ENCODE results near the gene IL3RA. TPM values are rescaled to one million over a fixed set of nuclear protein-coding genes. Genes with fewer than 3 reads are reported as not detected.

Gene IL3RA
- total RNA-seq, 1 donor from 2014 or later, result 3.1 TPM

DNA sequence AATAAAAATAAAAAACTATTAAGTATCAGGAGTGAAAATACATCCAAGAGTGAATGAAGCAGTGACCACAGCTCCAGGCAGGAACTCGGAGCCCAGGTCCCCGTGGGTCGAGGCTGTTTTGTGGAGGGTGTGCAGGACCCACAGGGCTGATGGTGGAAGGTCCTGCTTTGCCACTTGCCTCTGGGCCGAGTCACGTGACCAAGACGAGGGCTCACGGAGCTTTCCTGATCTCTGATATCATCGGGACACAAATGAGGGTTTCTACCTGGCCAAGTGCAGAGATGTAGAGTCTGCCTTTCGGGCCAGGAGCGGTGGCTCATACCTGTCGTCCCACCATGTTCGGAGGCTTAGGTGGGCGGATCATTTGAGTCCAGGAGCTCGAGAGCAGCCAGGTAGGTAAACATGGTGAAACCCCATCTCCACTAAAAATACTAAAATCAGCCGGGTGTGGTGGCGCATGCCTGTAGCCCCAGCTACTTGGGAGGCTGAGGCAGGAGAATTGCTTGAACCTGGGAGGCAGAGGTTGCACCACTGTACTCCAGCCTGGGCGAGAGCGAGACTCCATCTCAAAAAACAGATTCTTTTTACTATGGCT lies 48.2 kb downstream of the IL3RA start:
- H3K4me1 Mint-ChIP-seq, result peaks cover 14% of the 10 kb centered on the region
- no peaks in the 10 kb centered on the region for H3K9me3 Mint-ChIP-seq
- no peaks in the 10 kb centered on the region for H3K27me3 Mint-ChIP-seq
- no peak overlapping the region for H3K4me3 Mint-ChIP-seq
- peaks cover 79% of the 10 kb centered on the region for H3K36me3 Mint-ChIP-seq (ENCODE audit: low read depth)
- peak; percentile 57 for DNase-seq
- no peak overlapping the region for H3K27ac Mint-ChIP-seq
- intact Hi-C loops (cut with micrococcal nuclease), result no loop called here

DNA sequence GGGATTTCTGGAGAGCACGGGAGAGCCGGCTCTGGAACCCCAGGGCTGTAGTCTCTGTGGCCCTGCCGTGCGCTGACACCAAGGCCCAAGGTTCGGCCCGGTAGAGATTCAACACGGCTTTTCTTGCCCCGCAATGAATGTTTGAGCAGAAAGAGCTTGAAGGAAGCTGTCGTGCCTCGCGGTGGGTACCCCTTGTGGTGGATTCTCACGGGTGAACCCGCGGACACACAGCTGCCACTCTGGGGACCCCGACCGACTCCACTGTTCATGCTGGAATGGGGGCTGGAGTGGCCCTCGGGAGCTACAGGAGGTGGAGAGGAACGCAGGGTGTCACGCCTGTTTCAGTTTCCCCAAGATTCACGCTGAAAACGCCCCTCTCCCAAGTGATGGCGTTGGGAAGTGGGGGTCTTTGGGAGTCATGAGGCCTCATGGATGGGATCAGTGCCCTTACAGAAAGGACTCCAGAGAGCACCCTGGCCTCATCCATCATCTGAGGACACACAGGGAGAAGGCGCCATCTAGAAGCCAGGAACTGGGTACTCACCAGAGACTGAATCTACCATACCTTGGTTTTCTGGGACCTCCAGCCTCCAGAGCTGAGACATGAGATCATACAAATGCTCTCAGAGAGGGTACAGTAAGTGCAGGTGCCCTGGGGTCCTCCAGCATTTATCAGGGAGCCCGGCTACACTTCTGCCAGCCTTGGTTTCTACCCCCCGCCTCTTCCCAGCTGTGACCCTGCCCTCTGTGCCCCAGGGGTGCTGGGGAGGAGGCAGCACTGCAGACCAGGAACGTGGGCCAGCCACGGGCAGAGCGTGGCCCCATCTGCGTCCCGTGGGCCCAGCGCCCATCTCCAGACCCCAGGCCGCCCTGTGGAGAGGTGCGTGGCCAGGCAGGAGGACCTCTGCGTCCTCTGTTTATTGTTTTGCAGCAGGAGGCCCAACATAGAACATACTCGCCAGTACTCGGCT lies 49.0 kb downstream of the IL3RA start:
- DNase-seq, result peak; percentile 57
- Mint-ChIP-seq H3K27ac (no peak overlapping the region), H3K4me1 (peaks cover 12% of the 10 kb centered on the region), H3K4me3 (no peak overlapping the region), H3K9me3 (no peaks in the 10 kb centered on the region), H3K36me3 (ENCODE audit: low read depth) (peaks cover 84% of the 10 kb centered on the region), H3K27me3 (no peaks in the 10 kb centered on the region)
- intact Hi-C loops (cut with micrococcal nuclease), result no loop called here

DNA sequence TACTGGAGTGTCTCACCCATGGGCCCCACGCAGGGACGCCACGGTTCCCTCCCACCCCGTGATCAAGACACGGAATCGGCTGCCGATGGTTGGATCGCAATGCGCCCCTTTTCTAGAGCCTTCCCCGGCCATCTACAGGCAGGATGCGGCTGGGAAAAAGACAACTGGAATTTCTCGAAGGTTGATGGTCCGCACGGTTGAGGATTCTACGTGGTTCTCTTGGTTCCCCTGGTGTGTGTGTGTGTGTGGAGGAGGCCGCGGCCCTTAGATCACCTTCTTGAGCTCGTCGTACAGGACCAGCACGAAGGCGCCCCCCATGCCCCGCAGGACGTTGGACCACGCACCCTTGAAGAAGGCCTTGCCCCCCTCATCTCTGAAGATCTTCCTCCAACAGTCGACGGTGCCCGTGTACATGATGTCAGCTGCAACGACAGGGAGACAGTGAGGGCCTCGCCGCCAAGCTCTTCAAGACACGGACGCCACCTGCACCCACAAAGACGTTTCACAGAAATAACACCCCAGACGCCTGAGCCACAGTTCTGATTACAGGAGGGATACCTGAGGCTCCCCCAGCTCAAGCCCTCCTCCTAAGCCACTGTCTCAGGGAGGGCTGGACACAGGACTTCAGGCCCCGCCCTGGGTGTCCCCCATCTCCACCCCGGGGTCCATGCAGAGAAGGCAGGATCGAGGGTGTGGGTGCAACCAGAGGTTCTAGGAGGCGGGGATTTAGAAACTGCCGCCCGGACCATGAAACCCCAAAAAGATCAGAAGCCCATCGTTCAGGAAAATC lies 49.9 kb downstream of the IL3RA start:
- no peak overlapping the region for H3K27ac Mint-ChIP-seq
- H3K9me3 Mint-ChIP-seq, result no peaks in the 10 kb centered on the region
- peaks cover 90% of the 10 kb centered on the region for H3K36me3 Mint-ChIP-seq (ENCODE audit: low read depth)
- intact Hi-C loops (cut with micrococcal nuclease), result no loop called here
- no peak overlapping the region for H3K4me3 Mint-ChIP-seq
- peaks cover 16% of the 10 kb centered on the region for H3K4me1 Mint-ChIP-seq
- DNase-seq, result peak; percentile 59
- H3K27me3 Mint-ChIP-seq, result no peaks in the 10 kb centered on the region

DNA sequence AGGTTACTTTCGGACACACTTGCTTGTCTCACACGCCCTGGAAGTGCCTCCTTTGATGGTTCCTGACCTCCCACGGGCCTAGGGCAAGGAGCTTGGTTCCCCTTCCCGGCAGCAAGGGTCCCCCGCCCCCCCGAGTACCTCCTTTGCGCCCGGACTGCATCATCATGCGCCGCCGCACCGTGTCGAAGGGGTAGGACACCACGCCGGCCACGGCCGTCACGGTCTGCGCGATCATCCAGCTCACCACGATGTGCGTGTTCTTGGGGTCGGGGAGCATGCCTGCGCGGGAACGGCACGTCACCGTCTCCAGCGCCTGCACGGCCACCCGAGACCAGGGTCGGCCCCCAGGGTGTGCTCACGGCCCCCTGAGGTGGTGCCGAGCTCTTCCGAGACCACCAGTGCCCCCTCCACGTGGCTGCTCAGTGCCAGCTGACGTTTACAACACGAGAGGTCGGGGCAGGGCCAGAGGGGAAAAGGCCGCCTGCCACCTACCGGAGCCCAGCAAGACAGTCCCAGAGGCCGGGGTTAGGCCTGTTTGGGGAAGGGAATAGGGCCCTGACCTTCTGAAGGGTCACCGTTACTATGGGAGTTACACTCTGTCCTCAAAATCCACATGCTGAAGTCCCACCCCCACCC lies 50.7 kb downstream of the IL3RA start:
- Mint-ChIP-seq H3K27ac (no peak overlapping the region), H3K4me3 (peak overlapping the region; percentile 55)

DNA sequence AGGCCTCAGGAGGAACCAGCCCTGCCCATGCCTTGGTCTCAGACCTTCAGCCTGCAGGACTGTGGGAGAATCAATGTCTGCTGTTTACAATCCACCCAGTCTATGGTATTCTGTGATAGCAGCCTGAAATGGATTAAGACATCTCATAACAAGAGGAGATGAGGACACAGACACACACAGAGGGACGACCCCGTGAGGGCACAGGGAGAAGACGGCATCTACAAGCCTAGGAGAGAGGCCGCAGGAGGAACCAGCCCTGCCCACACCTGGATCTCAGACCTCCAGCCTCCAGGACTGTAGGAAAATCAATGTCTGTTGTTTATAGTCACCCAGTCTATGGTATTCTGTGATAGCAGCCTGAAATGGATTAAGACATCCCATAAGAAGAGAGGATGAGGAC lies 52.1 kb downstream of the IL3RA start:
- no peaks in the 10 kb centered on the region for H3K27me3 Mint-ChIP-seq
- H3K36me3 Mint-ChIP-seq (ENCODE audit: low read depth), result peaks cover 74% of the 10 kb centered on the region
- intact Hi-C loops (cut with micrococcal nuclease), result no loop called here
- peaks cover 21% of the 10 kb centered on the region for H3K4me1 Mint-ChIP-seq
- DNase-seq, result no peak
- H3K27ac Mint-ChIP-seq, result no peak overlapping the region
- peak overlapping the region; percentile 55 for H3K4me3 Mint-ChIP-seq
- no peaks in the 10 kb centered on the region for H3K9me3 Mint-ChIP-seq

More for the DNA sequence above, 50.7 kb downstream of the IL3RA start:
- peak; percentile 55 for DNase-seq
- Mint-ChIP-seq H3K36me3 (ENCODE audit: low read depth) (peaks cover 85% of the 10 kb centered on the region), H3K4me1 (peaks cover 16% of the 10 kb centered on the region), H3K9me3 (no peaks in the 10 kb centered on the region), H3K27me3 (no peaks in the 10 kb centered on the region)
- intact Hi-C loops (cut with micrococcal nuclease), result no loop called here

DNA sequence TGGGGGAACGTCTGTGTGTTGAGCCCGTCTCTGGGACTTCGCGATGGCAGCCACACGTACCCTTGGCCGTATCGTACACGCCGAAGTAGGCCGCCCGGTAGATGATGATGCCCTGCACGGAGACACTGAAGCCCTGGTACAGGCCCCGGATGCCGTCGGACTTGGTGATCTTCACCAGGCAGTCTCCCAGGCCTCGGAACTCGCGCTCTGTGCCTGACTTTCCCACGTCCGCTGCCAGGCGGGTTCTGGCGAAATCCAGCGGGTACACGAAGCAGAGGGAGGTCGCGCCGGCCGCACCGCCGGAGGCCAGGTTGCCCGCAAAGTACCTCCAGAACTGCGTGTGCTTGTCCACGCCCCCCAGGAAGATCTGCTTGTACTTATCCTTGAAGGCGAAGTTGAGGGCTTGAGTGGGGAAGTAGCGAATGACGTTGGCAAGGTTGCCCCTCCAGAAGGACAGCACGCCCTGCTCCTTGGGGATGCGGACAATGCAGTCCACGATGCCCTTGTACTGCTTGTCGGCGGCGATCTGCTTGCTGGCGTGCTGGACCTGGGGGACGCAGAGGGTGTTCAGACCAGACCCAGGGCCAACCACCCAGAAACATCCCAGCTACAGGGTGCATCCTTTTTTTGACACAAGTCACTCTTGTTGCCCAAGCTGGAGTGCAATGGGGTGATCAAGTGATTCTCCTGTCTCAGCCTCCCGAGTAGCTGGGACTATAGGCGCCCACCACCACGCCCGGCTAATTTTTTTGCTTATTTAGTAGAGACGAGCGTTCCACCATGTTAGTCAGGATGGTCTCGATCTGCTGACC lies 52.8 kb downstream of the IL3RA start:
- Mint-ChIP-seq H3K27ac (peak overlapping the region; percentile 34), H3K9me3 (no peaks in the 10 kb centered on the region), H3K27me3 (no peaks in the 10 kb centered on the region), H3K4me3 (peak overlapping the region; percentile 55), H3K4me1 (peaks cover 24% of the 10 kb centered on the region), H3K36me3 (ENCODE audit: low read depth) (peaks cover 75% of the 10 kb centered on the region)
- intact Hi-C loops (cut with micrococcal nuclease), result no loop called here
- no peak for DNase-seq

DNA sequence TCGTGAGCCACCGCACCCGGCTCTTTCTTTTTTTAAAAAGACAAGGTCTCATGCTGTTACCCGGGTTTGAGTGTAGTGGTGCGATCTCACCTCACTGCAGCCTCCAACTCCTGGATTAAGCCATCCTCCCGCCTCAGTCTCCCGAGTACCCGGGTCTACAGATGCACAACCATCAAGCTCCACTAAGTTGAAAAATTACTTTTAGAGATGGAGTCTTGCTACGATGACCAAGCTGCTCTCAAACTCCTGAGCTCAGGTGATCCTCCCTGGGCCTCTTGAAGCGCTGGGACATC lies 53.4 kb downstream of the IL3RA start:
- Mint-ChIP-seq H3K27me3 (no peaks in the 10 kb centered on the region), H3K9me3 (no peaks in the 10 kb centered on the region), H3K36me3 (ENCODE audit: low read depth) (peaks cover 71% of the 10 kb centered on the region), H3K4me1 (peaks cover 28% of the 10 kb centered on the region), H3K4me3 (peak overlapping the region; percentile 97), H3K27ac (no peak overlapping the region)
- intact Hi-C loops (cut with micrococcal nuclease), result loop anchor here (5.0 to 10.0 kb wide), 2 partner anchors 145 to 1073 kb away; partner anchors contain the start of genes GTPBP6 and P2RY8
- DNase-seq, result no peak

DNA sequence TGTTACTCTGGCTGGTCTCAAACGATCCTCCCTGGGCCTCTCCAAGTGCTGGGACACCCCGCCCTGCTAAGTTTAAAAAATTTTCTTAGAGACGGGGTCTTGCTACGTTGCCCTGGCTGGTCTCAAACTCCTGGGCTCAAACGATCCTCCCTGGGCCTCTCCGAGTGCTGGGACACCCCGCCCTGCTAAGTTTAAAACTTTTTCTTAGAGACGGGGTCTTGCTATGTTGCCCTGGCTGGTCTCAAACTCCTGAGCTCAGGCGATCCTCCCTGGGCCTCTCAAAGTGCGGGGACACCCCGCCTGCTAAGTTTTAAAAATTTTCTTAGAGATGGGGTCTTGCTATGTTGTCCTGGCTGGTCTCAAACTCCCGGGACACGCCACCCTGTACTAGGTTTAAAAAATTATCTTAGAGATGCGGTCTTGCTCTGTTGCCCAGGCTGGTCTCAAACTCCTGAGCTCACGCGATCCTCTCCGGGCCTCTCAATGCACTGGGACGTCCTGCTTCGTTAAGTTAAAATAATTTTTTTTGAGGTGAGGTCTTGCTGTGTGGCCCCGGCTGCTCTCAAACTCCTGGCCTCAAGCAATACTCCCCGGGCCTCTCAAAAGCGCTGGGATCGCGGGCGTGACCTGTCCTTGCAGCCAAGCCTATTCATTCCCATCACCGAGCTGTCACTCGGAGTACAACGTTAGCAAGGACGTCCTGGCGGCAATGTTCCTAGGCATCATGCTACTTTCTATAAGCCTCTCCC lies 54.2 kb downstream of the IL3RA start:
- peak overlapping the region; percentile 98 for H3K27ac Mint-ChIP-seq
- intact Hi-C loops (cut with micrococcal nuclease), result loop anchor here (5.0 to 10.0 kb wide), 2 partner anchors 144 to 1073 kb away; partner anchors contain the start of genes GTPBP6 and P2RY8
- H3K27me3 Mint-ChIP-seq, result no peaks in the 10 kb centered on the region
- H3K9me3 Mint-ChIP-seq, result peaks cover 5% of the 10 kb centered on the region
- peak overlapping the region; percentile 97 for H3K4me3 Mint-ChIP-seq
- H3K36me3 Mint-ChIP-seq (ENCODE audit: low read depth), result peaks cover 69% of the 10 kb centered on the region
- DNase-seq, result no peak
- H3K4me1 Mint-ChIP-seq, result peaks cover 34% of the 10 kb centered on the region

DNA sequence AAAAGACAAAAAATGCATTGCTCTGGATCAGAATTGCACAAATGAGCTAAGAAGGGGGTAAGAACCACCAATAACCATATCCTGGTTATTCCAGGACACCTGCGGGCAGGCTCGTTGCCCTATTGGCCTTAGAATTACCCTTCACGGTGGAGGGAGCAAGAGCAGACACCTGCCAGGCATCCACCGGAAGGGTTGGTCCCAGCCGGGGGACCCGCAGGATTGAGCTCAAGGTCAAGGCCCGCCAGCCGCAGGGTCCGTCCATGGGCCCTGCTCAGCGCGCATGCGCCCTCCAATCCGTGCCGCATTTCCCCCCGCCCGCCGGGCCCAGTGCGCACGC lies 54.8 kb downstream of the IL3RA start:
- H3K27me3 Mint-ChIP-seq, result no peaks in the 10 kb centered on the region
- peak; percentile 99 for DNase-seq
- H3K27ac Mint-ChIP-seq, result peak overlapping the region; percentile 98
- intact Hi-C loops (cut with micrococcal nuclease), result loop anchor here (5.0 to 10.0 kb wide), 2 partner anchors 143 to 1074 kb away; partner anchors contain the start of genes GTPBP6 and P2RY8
- H3K4me1 Mint-ChIP-seq, result peaks cover 36% of the 10 kb centered on the region
- H3K36me3 Mint-ChIP-seq (ENCODE audit: low read depth), result peaks cover 71% of the 10 kb centered on the region
- peaks cover 5% of the 10 kb centered on the region for H3K9me3 Mint-ChIP-seq
- peak overlapping the region; percentile 97 for H3K4me3 Mint-ChIP-seq

DNA sequence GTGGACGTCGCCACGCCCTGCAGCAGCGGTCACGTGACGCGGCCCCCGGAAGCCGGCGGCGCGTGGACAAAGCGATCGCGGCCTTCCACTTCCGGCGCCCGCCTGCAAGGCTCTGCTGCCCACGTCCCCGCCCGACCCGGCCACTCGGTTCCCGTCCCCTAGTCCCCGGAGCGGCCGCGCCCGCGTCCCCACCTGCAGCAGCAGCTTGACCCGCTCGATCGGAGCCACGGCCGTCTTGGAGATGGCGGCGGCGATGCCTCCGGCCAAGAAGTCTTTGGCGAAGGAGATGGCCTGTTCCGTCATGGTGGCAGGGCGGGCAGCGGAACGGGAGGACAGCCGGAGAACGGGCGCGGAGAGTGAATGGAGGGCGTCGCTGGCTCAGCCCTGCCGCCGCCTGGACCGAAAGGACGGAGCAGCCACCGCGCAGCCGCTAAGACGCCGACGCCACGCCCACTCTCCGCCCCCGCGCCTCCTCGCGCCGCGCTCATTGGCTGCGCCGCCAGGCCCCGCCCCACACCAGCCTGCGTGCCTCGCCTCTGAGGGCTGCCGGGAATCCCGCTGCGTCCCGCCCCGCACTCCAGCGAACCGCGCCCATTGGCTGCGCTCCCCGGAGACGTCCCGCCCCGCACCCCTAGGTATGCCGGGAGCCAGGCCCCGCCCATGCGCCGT lies 55.3 kb downstream of the IL3RA start, which contains the start of gene SLC25A6:
Gene SLC25A6, minus strand, starts transcription at position 407 of the 669 bp plus-strand sequence. Its CDS starts 104 bp downstream, at position 303.
- peak within 1 kb of the TSS; percentile 98 for H3K27ac Mint-ChIP-seq
- peak within 1 kb of the TSS; percentile 97 for H3K4me3 Mint-ChIP-seq
- peaks cover 5% of the 10 kb centered on the region for H3K9me3 Mint-ChIP-seq
- intact Hi-C loops (cut with micrococcal nuclease), result loop anchor here (1.0 to 10.0 kb wide), 7 partner anchors 61 to 1075 kb away; partner anchors contain the start of genes AKAP17A, GTPBP6, P2RY8 and PPP2R3B
- peaks cover 68% of the 10 kb centered on the region for H3K36me3 Mint-ChIP-seq (ENCODE audit: low read depth)
- DNase-seq, result peak; percentile 100
- H3K27me3 Mint-ChIP-seq, result no peaks in the 10 kb centered on the region
- H3K4me1 Mint-ChIP-seq, result peaks cover 36% of the 10 kb centered on the region

DNA sequence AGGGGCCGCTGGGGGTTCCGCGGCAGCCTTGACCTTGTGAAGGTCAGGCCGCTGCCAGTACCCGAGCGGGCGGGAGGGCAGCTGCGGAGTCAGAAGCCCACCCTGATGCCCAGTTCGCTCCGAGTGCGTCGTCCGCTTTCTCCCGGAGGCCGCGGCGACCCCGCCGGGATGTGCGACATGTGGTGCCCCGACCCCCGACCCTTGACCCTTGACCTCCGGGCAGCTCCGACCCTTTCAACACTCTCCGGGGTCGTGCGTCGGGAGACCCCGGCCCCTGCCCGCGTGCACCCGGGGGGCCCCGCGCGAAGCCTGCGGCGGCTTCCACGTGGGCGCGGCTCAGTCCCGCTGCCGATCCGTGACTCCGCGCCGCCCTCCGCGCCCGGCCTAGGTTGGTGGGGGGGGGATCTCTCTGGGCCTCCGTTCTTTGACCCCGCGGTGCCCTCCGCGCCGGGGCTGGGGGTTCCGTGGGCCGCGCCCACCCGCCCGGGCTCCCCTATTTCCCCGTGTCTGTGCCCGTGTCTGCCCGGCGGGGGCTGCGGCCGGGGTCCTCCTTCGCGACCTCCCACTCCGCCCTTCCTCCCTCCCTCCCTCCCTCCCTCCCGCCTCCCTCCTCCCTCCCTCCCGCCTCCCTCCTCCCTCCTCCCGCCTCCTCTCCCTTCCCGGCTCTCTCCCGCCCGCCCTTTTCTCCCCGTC lies 55.9 kb downstream of the IL3RA start:
- Mint-ChIP-seq H3K27me3 (no peaks in the 10 kb centered on the region), H3K36me3 (ENCODE audit: low read depth) (peaks cover 61% of the 10 kb centered on the region), H3K4me1 (peaks cover 35% of the 10 kb centered on the region), H3K4me3 (peak overlapping the region; percentile 97), H3K9me3 (peaks cover 5% of the 10 kb centered on the region), H3K27ac (peak overlapping the region; percentile 98)
- intact Hi-C loops (cut with micrococcal nuclease), result loop anchor here (1.0 to 10.0 kb wide), 7 partner anchors 61 to 1075 kb away; partner anchors contain the start of genes AKAP17A, GTPBP6, P2RY8 and PPP2R3B
- DNase-seq, result no peak

Measured in activated CD4-positive, alpha-beta T cell treated with anti-CD3 and anti-CD28 coated beads, Interleukin-2, amount 10 ng/mL, durations not matched to agents 24 days and 14 days (primary cell).